Activated T-helper 17 cell treated with anti-CD3 and anti-CD28 coated beads, Interleukin-2, amount 50 U/mL, for 72 hours (primary cell): ENCODE results near the gene RAC2. TPM values are rescaled to one million over a fixed set of nuclear protein-coding genes. Genes with fewer than 3 reads are reported as not detected.

ENCODE experiments used
- ATAC-seq: fragments of 150-1000 bp; cut with Tn5 transposase; replicated peaks from 2 replicates; pipeline ENCODE4 v1.10.0; 2021; ENCODE audit warnings: mild to moderate bottlenecking, moderate library complexity
- H3K27ac Mint-ChIP-seq: one replicate; pipeline ENCODE4 v1.8.0; 2022; ENCODE audit warnings: mixed read lengths
- H3K27me3 Mint-ChIP-seq: one replicate; pipeline ENCODE4 v1.8.0; 2022; ENCODE audit warnings: mixed read lengths
- H3K36me3 Mint-ChIP-seq: one replicate; pipeline ENCODE4 v1.8.0; 2022; ENCODE audit warnings: low read depth, mild to moderate bottlenecking, mixed read lengths
- H3K4me1 Mint-ChIP-seq: one replicate; pipeline ENCODE4 v1.8.0; 2022; ENCODE audit warnings: mixed read lengths
- H3K4me3 Mint-ChIP-seq: one replicate; pipeline ENCODE4 v1.8.0; 2022; ENCODE audit warnings: mild to moderate bottlenecking, mixed read lengths
- H3K9me3 Mint-ChIP-seq: one replicate; pipeline ENCODE4 v1.8.0; 2022; ENCODE audit warnings: mixed read lengths
- total RNA-seq, 2 donors: library from RNA; stranded (reverse); gene quantifications; one replicate each; pipeline ENCODE4 v1.2.3, GENCODE V29; 2022

The RAC2 gene
- total RNA-seq, 2 donors from 2014 or later, result 674 to 1,069 TPM

GRCh38 chr22:37218771-37219411 is 25.2 kb downstream of the RAC2 start:
- Mint-ChIP-seq H3K9me3 (peaks cover 12% of the 10 kb centered on the region), H3K27me3 (no peaks in the 10 kb centered on the region), H3K4me1 (peaks cover 48% of the 10 kb centered on the region), H3K36me3 (peaks cover 72% of the 10 kb centered on the region), H3K4me3 (peak overlapping the region; percentile 92), H3K27ac (peak overlapping the region; percentile 91)
- peak; percentile 56 for ATAC-seq

GRCh38 chr22:37218399-37218770 is 25.7 kb downstream of the RAC2 start:
- H3K4me3 Mint-ChIP-seq, result peak overlapping the region; percentile 92
- peaks cover 67% of the 10 kb centered on the region for H3K36me3 Mint-ChIP-seq
- peaks cover 12% of the 10 kb centered on the region for H3K9me3 Mint-ChIP-seq
- no peaks in the 10 kb centered on the region for H3K27me3 Mint-ChIP-seq
- H3K27ac Mint-ChIP-seq, result peak overlapping the region; percentile 91
- no peak for ATAC-seq
- peaks cover 43% of the 10 kb centered on the region for H3K4me1 Mint-ChIP-seq

- Mint-ChIP-seq H3K9me3 (peaks cover 4% of the 10 kb centered on the region), H3K27ac (no peak overlapping the region), H3K4me1 (peaks cover 32% of the 10 kb centered on the region), H3K27me3 (no peaks in the 10 kb centered on the region), H3K4me3 (no peak overlapping the region), H3K36me3 (peaks cover 44% of the 10 kb centered on the region)
- no peak for ATAC-seq
Measured at GRCh38 chr22:37215890-37216289, 28.2 kb downstream of the RAC2 start.

- Mint-ChIP-seq H3K27ac (peak overlapping the region; percentile 15), H3K36me3 (peaks cover 31% of the 10 kb centered on the region), H3K4me1 (peaks cover 23% of the 10 kb centered on the region), H3K4me3 (no peak overlapping the region), H3K27me3 (no peaks in the 10 kb centered on the region), H3K9me3 (no peaks in the 10 kb centered on the region)
- no peak for ATAC-seq
Measured at GRCh38 chr22:37214731-37215030, 29.4 kb downstream of the RAC2 start.

- H3K36me3 Mint-ChIP-seq, result peaks cover 26% of the 10 kb centered on the region
- H3K4me1 Mint-ChIP-seq, result peaks cover 17% of the 10 kb centered on the region
- no peak for ATAC-seq
- peak overlapping the region; percentile 15 for H3K27ac Mint-ChIP-seq
- H3K9me3 Mint-ChIP-seq, result no peaks in the 10 kb centered on the region
- no peaks in the 10 kb centered on the region for H3K27me3 Mint-ChIP-seq
- H3K4me3 Mint-ChIP-seq, result no peak overlapping the region
Measured at GRCh38 chr22:37213941-37214730, 29.9 kb downstream of the RAC2 start.

- no peak for ATAC-seq
- H3K9me3 Mint-ChIP-seq, result no peaks in the 10 kb centered on the region
- H3K4me3 Mint-ChIP-seq, result no peak overlapping the region
- H3K36me3 Mint-ChIP-seq, result peaks cover 20% of the 10 kb centered on the region
- no peaks in the 10 kb centered on the region for H3K27me3 Mint-ChIP-seq
- peaks cover 18% of the 10 kb centered on the region for H3K4me1 Mint-ChIP-seq
- no peak overlapping the region for H3K27ac Mint-ChIP-seq
Measured at GRCh38 chr22:37213218-37213855, 30.7 kb downstream of the RAC2 start.

- Mint-ChIP-seq H3K9me3 (no peaks in the 10 kb centered on the region), H3K4me1 (peaks cover 11% of the 10 kb centered on the region), H3K27ac (no peak within 1 kb of the TSS), H3K4me3 (no peak within 1 kb of the TSS), H3K36me3 (peaks cover 10% of the 10 kb centered on the region), H3K27me3 (no peaks in the 10 kb centered on the region)
- ATAC-seq, result no peak
Measured at GRCh38 chr22:37212174-37212906, 31.7 kb downstream of the RAC2 start, which contains the start of gene SSTR3. Gene SSTR3 (minus strand): TSS chr22:37212477. CDS start chr22:37207803, 4,674 bp downstream.

GRCh38 chr22:37211866-37212173 is 32.2 kb downstream of the RAC2 start:
- no peaks in the 10 kb centered on the region for H3K9me3 Mint-ChIP-seq
- H3K4me3 Mint-ChIP-seq, result no peak overlapping the region
- H3K4me1 Mint-ChIP-seq, result peaks cover 11% of the 10 kb centered on the region
- H3K27me3 Mint-ChIP-seq, result no peaks in the 10 kb centered on the region
- H3K27ac Mint-ChIP-seq, result no peak overlapping the region
- ATAC-seq, result no peak
- peaks cover 8% of the 10 kb centered on the region for H3K36me3 Mint-ChIP-seq

GRCh38 chr22:37211075-37211865 is 32.8 kb downstream of the RAC2 start:
- H3K9me3 Mint-ChIP-seq, result no peaks in the 10 kb centered on the region
- H3K27me3 Mint-ChIP-seq, result no peaks in the 10 kb centered on the region
- ATAC-seq, result no peak
- peaks cover 8% of the 10 kb centered on the region for H3K36me3 Mint-ChIP-seq
- H3K4me3 Mint-ChIP-seq, result no peak overlapping the region
- peaks cover 11% of the 10 kb centered on the region for H3K4me1 Mint-ChIP-seq
- H3K27ac Mint-ChIP-seq, result no peak overlapping the region

- no peak for ATAC-seq
- H3K36me3 Mint-ChIP-seq, result peaks cover 3% of the 10 kb centered on the region
- H3K9me3 Mint-ChIP-seq, result no peaks in the 10 kb centered on the region
- H3K27ac Mint-ChIP-seq, result no peak overlapping the region
- H3K27me3 Mint-ChIP-seq, result no peaks in the 10 kb centered on the region
- no peak overlapping the region for H3K4me3 Mint-ChIP-seq
- peaks cover 11% of the 10 kb centered on the region for H3K4me1 Mint-ChIP-seq
Measured at GRCh38 chr22:37210041-37210803, 33.8 kb downstream of the RAC2 start.

- Mint-ChIP-seq H3K4me3 (no peak overlapping the region), H3K36me3 (no peaks in the 10 kb centered on the region), H3K4me1 (peaks cover 14% of the 10 kb centered on the region)
Measured at GRCh38 chr22:37209140-37209845, 34.8 kb downstream of the RAC2 start.

GRCh38 chr22:37208401-37209139 is 35.5 kb downstream of the RAC2 start:
- H3K36me3 Mint-ChIP-seq, result no peaks in the 10 kb centered on the region
- ATAC-seq, result peak; percentile 2
- no peak overlapping the region for H3K27ac Mint-ChIP-seq
- peaks cover 20% of the 10 kb centered on the region for H3K4me1 Mint-ChIP-seq
- H3K27me3 Mint-ChIP-seq, result no peaks in the 10 kb centered on the region
- H3K4me3 Mint-ChIP-seq, result no peak overlapping the region
- no peaks in the 10 kb centered on the region for H3K9me3 Mint-ChIP-seq

More at GRCh38 chr22:37209140-37209845, 34.8 kb downstream of the RAC2 start:
- ATAC-seq, result no peak
- Mint-ChIP-seq H3K27me3 (no peaks in the 10 kb centered on the region), H3K27ac (no peak overlapping the region), H3K9me3 (no peaks in the 10 kb centered on the region)
